ENCODE measurements around the gene AK6. TPM values are rescaled to one million over a fixed set of nuclear protein-coding genes. Genes with fewer than 3 reads are reported as not detected.

AK6 gene
- total and polyA plus RNA-seq, 9 of the 15 experiments (the other 6 are each of a cell fraction or from before 2014, with no cell fraction given) = 84.6 to 669 (median 143) TPM

GRCh38 chr5:69317391-69317790, 51.9 kb downstream of the AK6 start:
- Histone ChIP-seq H3K79me2 (ENCODE audit: control insufficient read depth, insufficient read depth, low read length) (no peaks in the 10 kb centered on the region), H3K4me3 (no peak overlapping the region), H3K4me2 (ENCODE audit: insufficient read depth, low read length) (no peak overlapping the region), H3K27me3 (ENCODE audit: control insufficient read depth in 2 of 2, insufficient read depth in 2 of 2, low read length in 2 of 2) (no peaks in the 10 kb centered on the region), H3K4me1 (replicated peaks in 1 of 2; ENCODE audit: control insufficient read depth in 2 of 2, insufficient read depth in 2 of 2, low read length in 2 of 2) (peaks cover 5 to 8% of the 10 kb centered on the region in 2 experiments; a peak in 3 of 5 replicates), H4K20me1 (replicated peaks; ENCODE audit: control insufficient read depth, insufficient read depth, low read length) (no peaks in the 10 kb centered on the region), H3K9me1 (ENCODE audit: control insufficient read depth, insufficient read depth, low read length) (no peaks in the 10 kb centered on the region), H2AFZ (ENCODE audit: low read depth, low read length) (no peak overlapping the region), H3K9ac (ENCODE audit: insufficient read depth in 1 of 2, low read depth in 2 of 2, low read length in 2 of 2) (no peak overlapping the region), H3K27ac (ENCODE audit: extremely low read depth, low read depth, low read length) (no peak overlapping the region), H3K36me3 (ENCODE audit: control insufficient read depth, insufficient read depth, low read length) (peaks cover 11% of the 10 kb centered on the region; the same call in 1 of the 3 replicates), H3K9me3 (replicated peaks; ENCODE audit: control insufficient read depth, insufficient read depth, low read depth, low read length) (no peaks in the 10 kb centered on the region)
- no peak for DNase-seq (ENCODE audit: extremely low read depth in 1 of 4, low spot score in 3 of 4)
- CTCF ChIA-PET (ENCODE audit: low intra/inter-chr PET ratio) = no interaction called here
- WGBS (ENCODE audit: insufficient coverage, low coverage, missing lambda C conversion rate) = 39% methylated on average over 4 of the region's 4 CpGs
- in situ Hi-C loops (cut with MboI) (no loop called here), intact Hi-C loops (cut with micrococcal nuclease) (no loop called here)
- no peak for FAIRE-seq
- no peak for ATAC-seq
- POLR2A ChIA-PET = no interaction called here
- no TSS peak for BruUV-seq (replicated peaks)
- TF ChIP-seq EZH2 (IDR thresholded peaks at IDR 0.05; ENCODE audit: borderline replicate concordance, low read depth, low read length) = no peak
- TF ChIP-seq CBX5 (IDR thresholded peaks at IDR 0.05; ENCODE audit: borderline replicate concordance, low read depth) = no peak
- TF ChIP-seq, protein P1, sequence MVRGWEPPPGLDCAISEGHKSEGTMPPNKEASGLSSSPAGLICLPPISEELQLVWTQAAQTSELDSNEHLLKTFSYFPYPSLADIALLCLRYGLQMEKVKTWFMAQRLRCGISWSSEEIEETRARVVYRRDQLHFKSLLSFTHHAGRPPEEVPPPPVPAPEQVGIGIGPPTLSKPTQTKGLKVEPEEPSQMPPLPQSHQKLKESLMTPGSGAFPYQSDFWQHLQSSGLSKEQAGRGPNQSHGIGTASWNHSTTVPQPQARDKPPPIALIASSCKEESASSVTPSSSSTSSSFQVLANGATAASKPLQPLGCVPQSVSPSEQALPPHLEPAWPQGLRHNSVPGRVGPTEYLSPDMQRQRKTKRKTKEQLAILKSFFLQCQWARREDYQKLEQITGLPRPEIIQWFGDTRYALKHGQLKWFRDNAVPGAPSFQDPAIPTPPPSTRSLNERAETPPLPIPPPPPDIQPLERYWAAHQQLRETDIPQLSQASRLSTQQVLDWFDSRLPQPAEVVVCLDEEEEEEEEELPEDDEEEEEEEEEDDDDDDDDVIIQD (CRISPR knock-in tag; IDR thresholded peaks at IDR 0.05) = no peak
- TF ChIP-seq CHD1 (IDR thresholded peaks at IDR 0.05; ENCODE audit: low read length) = no peak
- TF ChIP-seq ZNF696 (CRISPR knock-in tag; conservative IDR thresholded peaks at IDR 0.05) = no peak
- TF ChIP-seq, protein P2, sequence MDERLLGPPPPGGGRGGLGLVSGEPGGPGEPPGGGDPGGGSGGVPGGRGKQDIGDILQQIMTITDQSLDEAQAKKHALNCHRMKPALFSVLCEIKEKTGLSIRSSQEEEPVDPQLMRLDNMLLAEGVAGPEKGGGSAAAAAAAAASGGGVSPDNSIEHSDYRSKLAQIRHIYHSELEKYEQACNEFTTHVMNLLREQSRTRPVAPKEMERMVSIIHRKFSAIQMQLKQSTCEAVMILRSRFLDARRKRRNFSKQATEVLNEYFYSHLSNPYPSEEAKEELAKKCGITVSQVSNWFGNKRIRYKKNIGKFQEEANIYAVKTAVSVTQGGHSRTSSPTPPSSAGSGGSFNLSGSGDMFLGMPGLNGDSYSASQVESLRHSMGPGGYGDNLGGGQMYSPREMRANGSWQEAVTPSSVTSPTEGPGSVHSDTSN (CRISPR knock-in tag; IDR thresholded peaks at IDR 0.05; ENCODE audit: low read depth) = no peak
- TF ChIP-seq, protein P2 (tag; conservative IDR thresholded peaks at IDR 0.05; ENCODE audit: low read depth) = no peak
- TF ChIP-seq, protein P3, sequence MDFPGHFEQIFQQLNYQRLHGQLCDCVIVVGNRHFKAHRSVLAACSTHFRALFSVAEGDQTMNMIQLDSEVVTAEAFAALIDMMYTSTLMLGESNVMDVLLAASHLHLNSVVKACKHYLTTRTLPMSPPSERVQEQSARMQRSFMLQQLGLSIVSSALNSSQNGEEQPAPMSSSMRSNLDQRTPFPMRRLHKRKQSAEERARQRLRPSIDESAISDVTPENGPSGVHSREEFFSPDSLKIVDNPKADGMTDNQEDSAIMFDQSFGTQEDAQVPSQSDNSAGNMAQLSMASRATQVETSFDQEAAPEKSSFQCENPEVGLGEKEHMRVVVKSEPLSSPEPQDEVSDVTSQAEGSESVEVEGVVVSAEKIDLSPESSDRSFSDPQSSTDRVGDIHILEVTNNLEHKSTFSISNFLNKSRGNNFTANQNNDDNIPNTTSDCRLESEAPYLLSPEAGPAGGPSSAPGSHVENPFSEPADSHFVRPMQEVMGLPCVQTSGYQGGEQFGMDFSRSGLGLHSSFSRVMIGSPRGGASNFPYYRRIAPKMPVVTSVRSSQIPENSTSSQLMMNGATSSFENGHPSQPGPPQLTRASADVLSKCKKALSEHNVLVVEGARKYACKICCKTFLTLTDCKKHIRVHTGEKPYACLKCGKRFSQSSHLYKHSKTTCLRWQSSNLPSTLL (IDR thresholded peaks at IDR 0.05) = no peak
- no peak for TF ChIP-seq KLF6 (CRISPR knock-in tag; IDR thresholded peaks at IDR 0.05; ENCODE audit: borderline replicate concordance)
- TF ChIP-seq PRDM10 (IDR thresholded peaks at IDR 0.05; ENCODE audit: partially characterized antibody) = no peak
- no peak for TF ChIP-seq RBBP5 (IDR thresholded peaks at IDR 0.05; ENCODE audit: borderline replicate concordance, insufficient read depth, low read length, poor library complexity, severe bottlenecking)
- TF ChIP-seq ILF3 (IDR thresholded peaks at IDR 0.05; ENCODE audit: borderline replicate concordance) = no peak
- no peak for TF ChIP-seq ZNF668 (CRISPR knock-in tag; IDR thresholded peaks at IDR 0.05)

Measured in K562 (cell line).